Left renal pelvis (tissue), 4 donors: Measurements from ENCODE around the gene RAD51B. TPM values are rescaled to one million over a fixed set of nuclear protein-coding genes. Genes with fewer than 3 reads are reported as not detected.

Source experiments
- DNase-seq, 4 donors: peaks; one replicate each; pipeline ENCODE4 v3.0.0-alpha.2; 2013; ENCODE audit warnings: low read depth in 4 of 4, low spot score in 3 of 4
- polyA plus RNA-seq, 4 donors: library from polyadenylated mRNA; unstranded; fragments of 120-200 nt; gene quantifications; one replicate each; pipeline ENCODE4 v1.2.1, GENCODE V29; 2013; ENCODE audit not compliant: insufficient read length in 4 of 4

Gene RAD51B
- polyA plus RNA-seq, 4 donors = 9.4 to 12.6 (median 11.6) TPM

GRCh38 chr14:68463705-68464374 lies 644.3 kb downstream of the RAD51B start:
- no peak for DNase-seq

- DNase-seq = no peak
Observed at GRCh38 chr14:68464711-68465110, 645.1 kb downstream of the RAD51B start.

- no peak for DNase-seq
Observed at GRCh38 chr14:68466491-68466977, 647.0 kb downstream of the RAD51B start.

GRCh38 chr14:68467425-68467824 lies 647.8 kb downstream of the RAD51B start:
- no peak for DNase-seq

- DNase-seq = no peak
Observed at GRCh38 chr14:68468437-68469207, 649.0 kb downstream of the RAD51B start.

- DNase-seq = no peak
Observed at GRCh38 chr14:68469208-68469713, 649.7 kb downstream of the RAD51B start.

GRCh38 chr14:68470361-68470760 lies 650.8 kb downstream of the RAD51B start:
- DNase-seq = no peak

- no peak for DNase-seq
Observed at GRCh38 chr14:68471029-68471963, 651.7 kb downstream of the RAD51B start.

GRCh38 chr14:68471964-68472508 lies 652.5 kb downstream of the RAD51B start:
- no peak for DNase-seq

GRCh38 chr14:68473069-68473468 lies 653.5 kb downstream of the RAD51B start:
- DNase-seq = no peak

- no peak for DNase-seq
Observed at GRCh38 chr14:68473794-68474193, 654.2 kb downstream of the RAD51B start.

GRCh38 chr14:68474741-68475140 lies 655.2 kb downstream of the RAD51B start:
- no peak for DNase-seq

GRCh38 chr14:68475802-68476201 lies 656.2 kb downstream of the RAD51B start:
- DNase-seq = no peak

GRCh38 chr14:68476212-68477109 lies 656.9 kb downstream of the RAD51B start:
- no peak for DNase-seq

- no peak for DNase-seq
Observed at GRCh38 chr14:68477110-68477455, 657.5 kb downstream of the RAD51B start.

GRCh38 chr14:68477461-68478085 lies 658.0 kb downstream of the RAD51B start:
- no peak for DNase-seq

- DNase-seq = no peak
Observed at GRCh38 chr14:68479247-68479646, 659.7 kb downstream of the RAD51B start.

GRCh38 chr14:68482018-68482417 lies 662.4 kb downstream of the RAD51B start:
- DNase-seq = no peak

GRCh38 chr14:68482772-68483395 lies 663.3 kb downstream of the RAD51B start:
- DNase-seq = no peak
